ENCODE results near the gene RNF150.

RNF150 gene

GRCh38 chr4:141021397-141022110, 111.7 kb downstream of the RNF150 start:
- DNase-seq: no peak

DNA sequence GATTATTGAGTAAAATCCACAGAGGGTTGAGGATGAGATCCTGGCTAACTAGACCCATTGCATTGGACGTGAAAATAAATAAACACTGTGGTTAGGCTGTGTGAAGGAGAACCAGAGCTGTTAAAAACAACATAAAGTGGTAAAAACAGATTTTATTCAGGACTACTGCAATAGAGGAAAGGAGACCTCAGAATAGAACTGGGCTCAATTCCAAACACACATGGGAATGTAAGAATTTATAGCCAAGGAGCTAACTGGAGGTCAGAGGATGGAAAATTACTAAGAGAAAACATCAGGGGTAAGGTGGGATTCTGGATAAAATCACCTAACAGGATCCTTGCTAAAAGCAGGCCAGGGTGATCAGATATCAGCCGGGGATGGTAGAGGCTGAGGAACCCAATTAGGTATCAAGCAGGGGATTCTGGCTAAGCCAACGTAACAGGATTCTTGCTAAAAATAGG, 112.4 kb downstream of the RNF150 start:
- no peak for DNase-seq

DNA sequence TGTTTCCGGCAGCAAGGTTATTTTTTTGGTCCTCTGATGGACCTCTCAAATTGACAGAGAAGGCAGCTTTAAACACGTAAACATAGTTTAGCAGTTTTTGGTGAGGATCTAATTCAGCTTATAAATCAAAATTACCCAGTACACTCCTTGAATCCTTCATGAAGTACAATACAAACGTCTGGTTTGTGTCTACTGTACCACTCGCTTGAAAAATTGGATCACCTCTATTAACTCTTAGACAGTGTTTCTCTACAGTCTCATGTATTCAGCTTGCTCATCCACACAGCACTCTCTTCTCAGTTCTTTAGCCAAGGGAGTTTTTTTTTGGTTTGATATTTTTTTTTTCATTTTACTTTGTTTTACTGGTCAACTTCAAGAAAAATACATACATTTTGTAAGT, 113.5 kb downstream of the RNF150 start:
- DNase-seq: no peak

- no peak for DNase-seq
Measured at GRCh38 chr4:141016117-141016798, 117.0 kb downstream of the RNF150 start.

DNA sequence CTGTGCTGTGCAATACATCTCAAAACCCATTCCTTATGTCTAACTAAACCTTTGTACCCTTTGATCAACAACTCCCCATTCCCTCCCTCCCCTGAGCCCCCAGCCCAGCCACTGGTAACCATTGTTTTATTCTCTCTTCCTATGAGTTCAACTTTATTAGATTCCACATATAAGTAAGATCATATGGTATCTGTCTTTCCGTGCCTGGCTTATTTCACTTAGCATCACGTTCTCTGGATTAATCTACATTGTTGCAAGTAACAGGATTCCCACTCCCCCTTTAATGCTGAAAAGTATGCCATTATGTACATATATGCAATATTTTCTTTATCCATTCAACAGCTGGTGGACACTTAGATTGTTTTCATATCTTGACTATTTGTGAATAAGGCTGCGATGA, 119.4 kb downstream of the RNF150 start:
- no peak for DNase-seq

GRCh38 chr4:141011901-141012315, 121.4 kb downstream of the RNF150 start:
- DNase-seq: no peak

DNA sequence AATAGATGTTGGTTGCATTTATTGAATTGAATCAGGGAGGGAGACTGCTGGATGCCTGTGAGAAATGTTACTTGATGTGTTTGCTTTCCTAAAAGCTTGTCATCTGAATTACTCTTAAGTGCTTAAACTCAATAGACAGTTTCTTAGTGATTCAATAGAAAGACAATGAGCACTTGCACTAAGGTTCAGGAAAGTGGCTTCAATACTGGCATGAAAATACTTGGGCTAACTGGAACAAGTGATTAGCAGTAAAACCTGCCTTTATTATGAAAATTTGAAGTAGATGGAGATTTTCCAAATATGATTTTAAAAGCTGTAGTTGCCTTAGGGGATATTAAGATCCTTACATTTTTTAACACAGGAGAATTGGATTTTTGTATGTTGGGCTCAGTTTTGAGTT, 123.3 kb downstream of the RNF150 start:
- no peak for DNase-seq

GRCh38 chr4:141009129-141009528, 124.1 kb downstream of the RNF150 start:
- no peak for DNase-seq

DNA sequence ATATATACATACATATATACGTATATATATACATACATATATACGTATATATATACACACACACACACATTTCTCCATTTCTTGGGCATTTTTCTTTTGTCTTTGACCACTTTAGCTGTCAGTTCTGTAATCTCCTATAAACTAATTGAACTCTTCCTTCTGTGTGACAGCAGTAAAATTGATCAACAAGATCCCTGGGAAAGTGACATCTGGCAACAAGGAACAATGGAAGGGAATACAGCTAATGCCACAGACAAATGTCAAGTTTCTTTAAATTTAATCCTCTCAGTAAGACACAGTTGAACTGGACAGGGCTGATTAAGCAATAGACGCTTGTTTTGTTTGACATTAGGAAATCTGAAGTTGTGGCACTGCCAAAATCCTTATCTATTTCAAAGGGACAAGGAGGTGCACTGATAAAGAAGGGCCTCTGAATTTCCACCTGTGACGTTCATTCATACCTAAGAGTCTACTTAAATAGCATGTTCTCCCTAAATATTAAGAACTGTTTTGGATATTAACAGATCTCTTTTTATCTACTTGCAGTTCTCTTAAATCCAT, 126.9 kb downstream of the RNF150 start:
- DNase-seq: no peak

DNA sequence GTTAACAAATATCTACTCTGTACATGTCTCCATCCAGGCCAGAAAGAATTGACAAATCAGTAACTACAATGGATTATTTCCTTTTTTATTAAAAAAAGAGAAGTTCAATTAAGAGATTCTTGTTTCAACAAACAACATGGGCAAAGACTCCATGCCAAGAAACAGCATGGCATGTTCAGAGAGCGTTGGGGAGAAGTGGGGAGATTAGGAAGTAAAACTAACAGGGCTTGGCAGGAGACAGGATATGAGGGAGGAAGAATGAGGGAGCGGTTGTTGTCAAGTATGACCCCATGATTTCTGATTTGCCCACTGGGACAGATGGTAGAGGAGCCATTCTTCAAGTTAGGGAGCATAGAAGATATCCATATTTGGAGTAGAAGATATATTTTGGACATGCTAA, 128.4 kb downstream of the RNF150 start:
- no peak for DNase-seq

DNA sequence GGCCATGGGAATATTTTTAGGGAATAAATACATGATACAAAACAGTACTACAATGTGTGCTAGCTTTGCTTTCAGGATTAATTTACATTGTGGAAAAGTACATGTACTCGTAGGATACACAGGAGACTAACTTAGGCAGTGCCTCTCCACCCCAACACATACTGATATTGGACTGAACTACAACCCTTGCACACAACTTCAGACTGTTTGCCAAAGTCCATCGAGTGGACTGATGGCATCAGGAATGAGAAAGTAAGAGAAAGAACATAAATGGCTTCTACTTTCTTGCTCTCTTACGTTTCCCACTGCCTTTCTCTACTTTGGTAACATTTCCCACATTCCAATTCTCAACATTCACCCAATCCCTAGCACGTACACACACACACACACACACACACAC, 130.1 kb downstream of the RNF150 start:
- no peak for DNase-seq

DNA sequence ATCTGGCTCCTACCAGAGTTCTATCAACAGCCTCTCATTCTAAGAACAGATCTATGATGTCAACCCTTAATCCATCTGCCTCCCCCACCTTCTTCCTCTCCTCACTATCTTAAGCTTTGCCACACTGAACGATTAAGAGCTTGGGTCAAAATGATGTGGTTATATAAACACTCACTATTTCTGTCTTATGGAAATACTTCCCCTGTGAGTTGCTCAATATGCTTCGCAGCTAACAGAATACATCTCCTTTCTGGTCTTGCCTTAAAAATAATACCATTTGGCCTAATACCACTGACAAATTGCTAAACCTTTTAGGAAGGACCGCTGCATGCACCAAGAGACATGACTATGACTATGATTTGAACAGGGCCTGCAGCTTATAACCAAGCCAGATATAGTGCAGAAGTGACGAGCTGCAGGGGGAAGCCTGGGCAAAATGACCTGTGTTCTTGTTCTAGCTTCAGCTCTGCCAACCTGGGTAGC, 130.9 kb downstream of the RNF150 start:
- DNase-seq: no peak

DNA sequence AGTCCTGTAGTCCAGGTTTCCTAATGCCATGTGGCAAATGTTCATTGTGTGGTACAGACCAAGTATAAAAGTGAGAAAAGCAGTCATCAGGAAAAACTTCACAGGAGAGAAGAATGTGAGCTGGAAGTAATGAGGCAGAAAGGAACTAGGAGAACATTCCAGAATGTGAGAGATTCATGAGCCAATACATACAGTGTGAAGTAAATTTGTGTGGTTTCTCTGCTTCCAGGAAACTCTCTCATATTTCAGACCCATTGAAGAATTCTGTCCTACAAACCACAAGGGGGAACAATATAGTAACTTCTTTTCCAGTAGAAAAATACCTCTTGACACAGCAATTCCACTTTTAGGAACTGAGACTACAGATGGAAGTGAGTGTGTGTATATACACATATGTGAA, 136.5 kb downstream of the RNF150 start:
- no peak for DNase-seq

DNA sequence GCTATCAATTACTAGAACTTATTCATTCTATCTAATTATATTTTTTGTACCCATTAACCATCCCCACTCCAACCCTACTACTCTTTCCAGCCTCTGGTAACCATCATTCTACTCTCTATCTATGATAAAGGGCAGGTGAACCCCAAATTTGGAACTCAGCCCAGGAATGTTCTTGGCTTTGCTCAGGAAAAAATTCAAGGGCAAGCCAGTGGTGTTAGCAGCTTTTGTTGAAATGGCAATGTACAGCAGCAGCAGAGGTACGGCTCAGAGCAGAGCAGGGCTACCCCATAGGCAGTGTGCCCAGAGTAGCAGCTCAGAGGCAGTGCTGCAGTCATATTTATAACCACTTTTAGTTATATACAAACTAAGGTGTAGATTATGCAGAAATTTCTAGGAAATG, 138.2 kb downstream of the RNF150 start:
- DNase-seq: no peak

- DNase-seq: no peak
Measured at GRCh38 chr4:140994015-140994414, 139.3 kb downstream of the RNF150 start.

GRCh38 chr4:140993370-140993769, 139.9 kb downstream of the RNF150 start:
- no peak for DNase-seq

DNA sequence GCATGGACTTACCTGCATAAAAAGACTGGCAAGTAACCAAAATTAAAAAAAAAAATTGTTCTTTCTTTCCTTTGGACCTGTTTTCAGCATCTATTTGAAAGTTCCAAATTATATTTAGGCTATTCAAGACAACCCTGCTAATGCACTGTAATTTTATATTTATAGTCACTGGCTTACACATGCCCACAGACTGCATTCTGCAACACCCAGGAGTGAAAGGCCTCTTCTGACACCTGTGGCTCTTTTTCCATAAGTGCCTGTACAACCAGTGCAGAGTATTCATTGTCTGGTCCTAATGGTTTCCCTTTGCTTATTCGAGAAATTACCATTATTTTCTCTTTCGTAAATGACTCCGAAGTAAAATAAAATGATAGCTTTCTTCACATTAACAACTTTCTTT, 143.3 kb downstream of the RNF150 start:
- DNase-seq: no peak

DNA sequence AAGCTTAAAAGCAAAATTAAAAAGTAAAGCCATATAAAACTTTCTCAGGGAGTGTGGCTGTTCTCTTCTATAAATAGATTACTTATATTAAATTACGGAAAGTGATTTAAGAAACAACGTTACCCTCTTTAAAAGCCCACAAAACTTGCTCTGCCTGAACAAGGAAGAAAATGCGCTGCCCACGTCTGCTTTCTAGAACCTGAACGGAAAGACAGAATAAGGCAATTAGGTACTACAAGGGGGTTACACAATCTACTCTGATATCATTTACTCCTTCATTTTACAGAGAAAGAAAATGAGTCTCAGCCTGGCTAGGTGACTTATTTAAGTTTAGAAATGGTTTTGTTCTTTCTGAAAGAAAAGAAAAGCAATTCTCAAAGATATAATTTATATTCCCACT, 147.2 kb downstream of the RNF150 start:
- no peak for DNase-seq

- no peak for DNase-seq
Measured at GRCh38 chr4:140982613-140983340, 150.5 kb downstream of the RNF150 start.

GRCh38 chr4:140980426-140981200, 152.7 kb downstream of the RNF150 start:
- no peak for DNase-seq

- no peak for DNase-seq
Measured at GRCh38 chr4:140976768-140977167, 156.5 kb downstream of the RNF150 start.

- DNase-seq: no peak
Measured at GRCh38 chr4:140971077-140971792, 162.0 kb downstream of the RNF150 start.

Data from activated T-cell treated with anti-CD3 and anti-CD28 coated beads for 4 hours (primary cell).